HCT116 (cell line): Measurements from ENCODE around the gene KLHL3. TPM values are rescaled to one million over a fixed set of nuclear protein-coding genes. Genes with fewer than 3 reads are reported as not detected.

Experiments used
- ATAC-seq: fragments of 200-7000 bp; cut with Tn5 transposase; 2 replicates; pipeline ENCODE4 v1.9.1; 2020; ENCODE audit warnings: mild to moderate bottlenecking, moderate library complexity
- BruUV-seq: library from RNA; stranded (reverse); fragments of 400-500 nt; replicated peaks from 2 replicates; lab custom pipeline; 2021; lab: Mats Ljungman, UMichigan
- CTCF ChIA-PET: fragments of 300-600 bp; sonication (Branson Sonifier 250); formaldehyde crosslinking; loops from one replicate; lab custom pipeline; 2021; ENCODE audit warnings: antibody characterized with exemption; lab: Charles Lee
- POLR2A ChIA-PET: fragments of 300-600, 350-600 bp; sonication (Branson Sonifier 250); formaldehyde crosslinking; loops from one replicate; lab custom pipeline; 2021; ENCODE audit warnings: antibody characterized with exemption; lab: Charles Lee
- RAD21 ChIA-PET, 2 experiments: fragments of 300-600 bp; sonication (Branson Sonifier 250); formaldehyde crosslinking; loops; one replicate each; lab custom pipeline; 2023; ENCODE audit warnings: low total read pairs in 2 of 2; ENCODE audit not compliant: uncharacterized antibody in 2 of 2, unreplicated experiment in 2 of 2, low non-redundant PET in 1 of 2; lab: Charles Lee
- DNase-seq: peaks from one replicate; pipeline ENCODE4 v3.0.0-alpha.2; 2010; ENCODE audit warnings: low read depth, low spot score
- H2AFZ ChIP-seq: fragments of 200-600 bp; shearing (Covaris generic), sonication (generic); 2 replicates; pipeline ENCODE4 v1.6.1; 2017; ENCODE audit warnings: low read depth, mixed run types, mixed read lengths, antibody characterized with exemption, low read length; ENCODE audit not compliant: poor library complexity, severe bottlenecking
- H3K27ac ChIP-seq: 2 replicates; pipeline ENCODE4 v1.5.1; 2012; ENCODE audit warnings: low read depth, low read length
- H3K27me3 ChIP-seq: fragments of 200-600 bp; sonication (generic); 2 replicates; pipeline ENCODE4 v1.6.1; 2016; ENCODE audit warnings: mixed run types, low read length, mixed read lengths; ENCODE audit not compliant: insufficient read depth
- H3K36me3 ChIP-seq, 2 experiments: fragments of 200-500 bp in 1 of 2; fragments of 200-600 bp in 1 of 2; sonication (Bioruptor generic) in 1 of 2; sonication (generic) in 1 of 2; 2 replicates each; pipeline versions ENCODE4 v1.5.1 to v1.6.1; 2014 to 2016; ENCODE audit warnings: low read length in 2 of 2, inconsistent platforms in 1 of 2, mixed read lengths in 1 of 2, mixed run types in 1 of 2; ENCODE audit not compliant: insufficient read depth in 2 of 2, control insufficient read depth in 1 of 2
- H3K4me1 ChIP-seq, 2 experiments: fragments of 200-600 bp in 1 of 2; sonication (generic) in 1 of 2; 2 replicates each; pipeline versions ENCODE4 v1.5.1 to v1.6.1; 2012 to 2017; ENCODE audit warnings: low read length in 2 of 2, inconsistent platforms in 1 of 2, mild to moderate bottlenecking in 1 of 2, mixed read lengths in 1 of 2, mixed run types in 1 of 2, moderate library complexity in 1 of 2; ENCODE audit not compliant: insufficient read depth in 2 of 2, control insufficient read depth in 1 of 2
- H3K4me2 ChIP-seq: fragments of 200-600 bp; sonication (generic); 2 replicates; pipeline ENCODE4 v1.6.1; 2017; ENCODE audit warnings: mixed run types, low read length, mixed read lengths
- H3K4me3 ChIP-seq, 2 experiments: fragments of 200-600 bp in 1 of 2; sonication (generic) in 1 of 2; replicated peaks in 1 of 2; 2 replicates each; pipeline ENCODE4 v1.5.1; 2011 to 2016; ENCODE audit warnings: low read length in 2 of 2, control low read depth in 1 of 2, low read depth in 1 of 2, mild to moderate bottlenecking in 1 of 2, mixed read lengths in 1 of 2, mixed run types in 1 of 2
- H3K79me2 ChIP-seq: fragments of 200-600 bp; sonication (generic); 2 replicates; pipeline ENCODE4 v1.6.1; 2017; ENCODE audit warnings: mild to moderate bottlenecking, mixed run types, low read length, moderate library complexity, mixed read lengths; ENCODE audit not compliant: insufficient read depth
- H3K9ac ChIP-seq: fragments of 200-600 bp; sonication (generic); 2 replicates; pipeline ENCODE4 v1.6.1; 2016; ENCODE audit warnings: low read length, mixed read lengths
- H3K9me2 ChIP-seq: fragments of 200-600 bp; sonication (generic), shearing (Covaris generic); 2 replicates; pipeline ENCODE4 v1.6.1; 2017; ENCODE audit warnings: mixed run types, mild to moderate bottlenecking, moderate library complexity; ENCODE audit not compliant: insufficient read depth
- H3K9me3 ChIP-seq, 2 experiments: fragments of 200-500 bp in 1 of 2; fragments of 200-600 bp in 1 of 2; sonication (Bioruptor generic) in 1 of 2; sonication (generic) in 1 of 2; 2 replicates each; pipeline ENCODE4 v1.6.1; 2014 to 2017; ENCODE audit warnings: low read length in 2 of 2, mixed read lengths in 2 of 2, inconsistent platforms in 1 of 2, low read depth in 1 of 2, mild to moderate bottlenecking in 1 of 2, mixed run types in 1 of 2, moderate library complexity in 1 of 2; ENCODE audit not compliant: control insufficient read depth in 1 of 2, insufficient read depth in 1 of 2
- H4K20me1 ChIP-seq: fragments of 200-600 bp; sonication (generic), shearing (Covaris generic); 2 replicates; pipeline ENCODE4 v1.6.1; 2017; ENCODE audit warnings: mixed run types, mild to moderate bottlenecking, moderate library complexity; ENCODE audit not compliant: insufficient read depth
- JUND ChIP-seq: IDR thresholded peaks from 2 replicates; pipeline ENCODE4 v1.6.1; 2012
- MAX ChIP-seq: IDR thresholded peaks from 2 replicates; pipeline ENCODE4 v1.6.1; 2012
- POLR2AphosphoS5 ChIP-seq: IDR thresholded peaks from 2 replicates; pipeline ENCODE4 v1.6.1; 2011; ENCODE audit warnings: mild to moderate bottlenecking, low read depth, low read length, moderate library complexity
- SRF ChIP-seq: IDR thresholded peaks from 2 replicates; pipeline ENCODE4 v1.6.1; 2012; ENCODE audit warnings: low read depth
- YY1 ChIP-seq: IDR thresholded peaks from 2 replicates; pipeline ENCODE4 v1.6.1; 2011; ENCODE audit warnings: low read length, low read depth, moderate library complexity, mild to moderate bottlenecking; ENCODE audit not compliant: insufficient replicate concordance; ENCODE audit errors: extremely low read depth
- ZBTB33 ChIP-seq: IDR thresholded peaks from 2 replicates; pipeline ENCODE4 v1.6.1; 2011; ENCODE audit warnings: mild to moderate bottlenecking, low read length, moderate library complexity; ENCODE audit not compliant: insufficient replicate concordance; ENCODE audit errors: extremely low read depth
- intact Hi-C: fragments of 100-400 bp; cut with micrococcal nuclease; formaldehyde crosslinking; loops from 2 replicates; pipeline ENCODE4 v1.10.0; 2022
- total RNA-seq: library from RNA; stranded (reverse); gene quantifications from one replicate; pipeline ENCODE4 v1.2.1, GENCODE V29; 2021; ENCODE audit not compliant: unreplicated experiment
- TF ChIP-seq, protein P1 (sequence below), 3 experiments: fragments of 200-600 bp in 1 of 3; sonication (generic) in 1 of 3; IDR thresholded peaks in 2 of 3; conservative IDR thresholded peaks in 1 of 3; 2 replicates each; pipeline ENCODE4 v1.5.1; 2012 to 2017; ENCODE audit warnings: low read depth in 2 of 3, low read length in 2 of 3, antibody characterized with exemption in 1 of 3, borderline replicate concordance in 1 of 3, control low read depth in 1 of 3, mild to moderate bottlenecking in 1 of 3, mixed read lengths in 1 of 3, mixed run types in 1 of 3, moderate library complexity in 1 of 3; ENCODE audit not compliant: insufficient read depth in 1 of 3

Gene KLHL3
- total RNA-seq, 1 experiment from 2014 or later, result not detected

- ATAC-seq, result no peak
- intact Hi-C loops, result no loop called here
- Histone ChIP-seq H2AFZ (no peak overlapping the region), H3K9me3 (no peaks in the 10 kb centered on the region), H3K9ac (no peak overlapping the region), H3K27ac (no peak overlapping the region), H3K36me3 (no peaks in the 10 kb centered on the region), H3K9me2 (no peaks in the 10 kb centered on the region), H3K4me2 (no peak overlapping the region), H3K4me3 (no peak overlapping the region), H3K4me1 (no peaks in the 10 kb centered on the region), H4K20me1 (no peaks in the 10 kb centered on the region), H3K27me3 (no peaks in the 10 kb centered on the region), H3K79me2 (no peaks in the 10 kb centered on the region)
- POLR2A ChIA-PET, result no interaction called here
- DNase-seq, result no peak
- no peak for TF ChIP-seq SRF
- TF ChIP-seq, protein P1, sequence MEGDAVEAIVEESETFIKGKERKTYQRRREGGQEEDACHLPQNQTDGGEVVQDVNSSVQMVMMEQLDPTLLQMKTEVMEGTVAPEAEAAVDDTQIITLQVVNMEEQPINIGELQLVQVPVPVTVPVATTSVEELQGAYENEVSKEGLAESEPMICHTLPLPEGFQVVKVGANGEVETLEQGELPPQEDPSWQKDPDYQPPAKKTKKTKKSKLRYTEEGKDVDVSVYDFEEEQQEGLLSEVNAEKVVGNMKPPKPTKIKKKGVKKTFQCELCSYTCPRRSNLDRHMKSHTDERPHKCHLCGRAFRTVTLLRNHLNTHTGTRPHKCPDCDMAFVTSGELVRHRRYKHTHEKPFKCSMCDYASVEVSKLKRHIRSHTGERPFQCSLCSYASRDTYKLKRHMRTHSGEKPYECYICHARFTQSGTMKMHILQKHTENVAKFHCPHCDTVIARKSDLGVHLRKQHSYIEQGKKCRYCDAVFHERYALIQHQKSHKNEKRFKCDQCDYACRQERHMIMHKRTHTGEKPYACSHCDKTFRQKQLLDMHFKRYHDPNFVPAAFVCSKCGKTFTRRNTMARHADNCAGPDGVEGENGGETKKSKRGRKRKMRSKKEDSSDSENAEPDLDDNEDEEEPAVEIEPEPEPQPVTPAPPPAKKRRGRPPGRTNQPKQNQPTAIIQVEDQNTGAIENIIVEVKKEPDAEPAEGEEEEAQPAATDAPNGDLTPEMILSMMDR (IDR thresholded peaks at IDR 0.05 in 2 of 3, conservative IDR thresholded peaks at IDR 0.05 in 1 of 3; ENCODE audit: borderline replicate concordance in 1 of 3, insufficient read depth in 1 of 3, low read depth in 2 of 3, low read length in 2 of 3), result no peak
- TF ChIP-seq JUND, result no peak
- no peak for TF ChIP-seq ZBTB33
- TF ChIP-seq YY1, result no peak
- TF ChIP-seq POLR2AphosphoS5, result no peak
- no peak for TF ChIP-seq MAX
- RAD21 ChIA-PET, result no interaction called here
- no TSS peak for BruUV-seq
- CTCF ChIA-PET, result no interaction called here
Observed at GRCh38 chr5:137699336-137700281, 36.3 kb downstream of the KLHL3 start.
